ENCODE results near the gene CBY2. TPM values are rescaled to one million over a fixed set of nuclear protein-coding genes. Genes with fewer than 3 reads are reported as not detected.

Gene CBY2
- total RNA-seq, 1 donor from 2014 or later, result not detected

GRCh38 chr13:45700971-45701900, 884 bp upstream of the CBY2 start:
- intact Hi-C loops (cut with micrococcal nuclease), result no loop called here

- intact Hi-C loops (cut with micrococcal nuclease), result no loop called here
Measured at GRCh38 chr13:45702869-45703391, 810 bp downstream of the CBY2 start.

- intact Hi-C loops (cut with micrococcal nuclease), result no loop called here
Measured at GRCh38 chr13:45704211-45704739, 2.2 kb downstream of the CBY2 start.

- intact Hi-C loops (cut with micrococcal nuclease), result no loop called here
Measured at GRCh38 chr13:45704854-45705695, 3.0 kb downstream of the CBY2 start.

GRCh38 chr13:45705918-45706317, 3.8 kb downstream of the CBY2 start:
- intact Hi-C loops (cut with micrococcal nuclease), result no loop called here

- intact Hi-C loops (cut with micrococcal nuclease), result no loop called here
Measured at GRCh38 chr13:45707516-45708100, 5.5 kb downstream of the CBY2 start.

GRCh38 chr13:45711951-45712350, 9.8 kb downstream of the CBY2 start:
- intact Hi-C loops (cut with micrococcal nuclease), result no loop called here

GRCh38 chr13:45713106-45713690, 11.1 kb downstream of the CBY2 start:
- intact Hi-C loops (cut with micrococcal nuclease), result no loop called here

GRCh38 chr13:45713721-45714120, 11.6 kb downstream of the CBY2 start:
- intact Hi-C loops (cut with micrococcal nuclease), result no loop called here

GRCh38 chr13:45714170-45714569, 12.1 kb downstream of the CBY2 start:
- intact Hi-C loops (cut with micrococcal nuclease), result no loop called here

- intact Hi-C loops (cut with micrococcal nuclease), result no loop called here
Measured at GRCh38 chr13:45715351-45715750, 13.2 kb downstream of the CBY2 start.

- intact Hi-C loops (cut with micrococcal nuclease), result no loop called here
Measured at GRCh38 chr13:45717349-45717748, 15.2 kb downstream of the CBY2 start.

GRCh38 chr13:45718063-45718462, 15.9 kb downstream of the CBY2 start:
- intact Hi-C loops (cut with micrococcal nuclease), result loop anchor here (1.0 to 2.0 kb wide), 2 partner anchors 95 to 207 kb away; no protein-coding TSS in a partner anchor

GRCh38 chr13:45718992-45719391, 16.9 kb downstream of the CBY2 start:
- intact Hi-C loops (cut with micrococcal nuclease), result loop anchor here (1.0 to 2.0 kb wide), 2 partner anchors 96 to 208 kb away; no protein-coding TSS in a partner anchor

GRCh38 chr13:45721203-45721731, 19.1 kb downstream of the CBY2 start:
- intact Hi-C loops (cut with micrococcal nuclease), result no loop called here

GRCh38 chr13:45723798-45724197, 21.7 kb downstream of the CBY2 start:
- intact Hi-C loops (cut with micrococcal nuclease), result no loop called here

GRCh38 chr13:45728759-45729158, 26.6 kb downstream of the CBY2 start:
- intact Hi-C loops (cut with micrococcal nuclease), result no loop called here

GRCh38 chr13:45731455-45731854, 29.3 kb downstream of the CBY2 start:
- intact Hi-C loops (cut with micrococcal nuclease), result no loop called here

- intact Hi-C loops (cut with micrococcal nuclease), result no loop called here
Measured at GRCh38 chr13:45732916-45733315, 30.8 kb downstream of the CBY2 start.

GRCh38 chr13:45733361-45733760, 31.2 kb downstream of the CBY2 start:
- intact Hi-C loops (cut with micrococcal nuclease), result no loop called here

All from T-helper 1 cell treated with Interleukin-12 subunit alpha and Interleukin-12 subunit beta and Interleukin-4 antibody, amounts not matched to agents 30 ng/mL and 1 ng/mL, for 36 hours (primary cell).